LNCAP (cell line): ENCODE results near the gene DDX1.

Experiments
- CTCF ChIP-seq: fragments of 450-650 bp; IDR thresholded peaks from 2 replicates; pipeline ENCODE4 v1.5.1; 2017; ENCODE audit warnings: mild to moderate bottlenecking

The DDX1 gene

GRCh38 chr2:15565994-15566671 is 25.5 kb upstream of the DDX1 start:
- no peak for TF ChIP-seq CTCF

GRCh38 chr2:15566912-15567311 is 24.8 kb upstream of the DDX1 start:
- TF ChIP-seq CTCF, result no peak

GRCh38 chr2:15568874-15569273 is 22.8 kb upstream of the DDX1 start:
- no peak for TF ChIP-seq CTCF

- no peak for TF ChIP-seq CTCF
These were observed 21.6 kb upstream of the DDX1 start for GRCh38 chr2:15570104-15570503.

- no peak for TF ChIP-seq CTCF
These were observed 19.9 kb upstream of the DDX1 start for GRCh38 chr2:15571729-15572128.

GRCh38 chr2:15577071-15577735 is 14.5 kb upstream of the DDX1 start:
- peak; percentile 68 for TF ChIP-seq CTCF

GRCh38 chr2:15579641-15580040 is 12.0 kb upstream of the DDX1 start:
- TF ChIP-seq CTCF, result no peak
